Activated CD4-positive, alpha-beta T cell treated with anti-CD3 and anti-CD28 coated beads for 24 hours (primary cell): ENCODE measurements around the gene ETV3L.
"Not testable (repeated sequence)": the region's sequence is repeated elsewhere in the genome, so short reads cannot be mapped to it uniquely, and the experiment has no call there.

Experiments used
- DNase-seq, 2 donors: peaks; one replicate each; pipeline ENCODE4 v3.0.0-alpha.2; 2020; ENCODE audit warnings: low read depth in 2 of 2

Gene ETV3L

GRCh38 chr1:157105298-157105987, 5.8 kb upstream of the ETV3L start:
- DNase-seq = no peak

GRCh38 chr1:157104598-157105293, 5.1 kb upstream of the ETV3L start:
- DNase-seq = no peak

- DNase-seq = no peak
These were observed 3.7 kb upstream of the ETV3L start for GRCh38 chr1:157103268-157103667.

GRCh38 chr1:157101149-157101548, 1.5 kb upstream of the ETV3L start:
- DNase-seq = no peak

- not testable (repeated sequence) for DNase-seq
These were observed 498 bp downstream of the ETV3L start for GRCh38 chr1:157098987-157099632.

GRCh38 chr1:157098519-157098918, 1.1 kb downstream of the ETV3L start:
- no peak for DNase-seq

GRCh38 chr1:157097692-157098091, 1.9 kb downstream of the ETV3L start:
- DNase-seq = no peak

- DNase-seq = no peak
These were observed 2.7 kb downstream of the ETV3L start for GRCh38 chr1:157096881-157097280.

GRCh38 chr1:157095551-157095950, 4.1 kb downstream of the ETV3L start:
- no peak for DNase-seq

- DNase-seq = no peak
These were observed 4.5 kb downstream of the ETV3L start for GRCh38 chr1:157095091-157095490.

- no peak for DNase-seq
These were observed 6.8 kb downstream of the ETV3L start for GRCh38 chr1:157092831-157093230.

GRCh38 chr1:157091668-157092273, 7.8 kb downstream of the ETV3L start:
- no peak for DNase-seq

- no peak for DNase-seq
These were observed 8.4 kb downstream of the ETV3L start for GRCh38 chr1:157091186-157091585.

- DNase-seq = no peak
These were observed 8.8 kb downstream of the ETV3L start for GRCh38 chr1:157090771-157091170.

GRCh38 chr1:157090196-157090647, 9.4 kb downstream of the ETV3L start:
- DNase-seq = peak; percentile 85 to 89

GRCh38 chr1:157089789-157090188, 9.8 kb downstream of the ETV3L start:
- DNase-seq = no peak

GRCh38 chr1:157088607-157089006, 11.0 kb downstream of the ETV3L start:
- no peak for DNase-seq

- DNase-seq = no peak
These were observed 12.6 kb downstream of the ETV3L start for GRCh38 chr1:157087030-157087429.

- DNase-seq = no peak
These were observed 13.3 kb downstream of the ETV3L start for GRCh38 chr1:157086299-157086698.

GRCh38 chr1:157085421-157085820, 14.2 kb downstream of the ETV3L start:
- DNase-seq = no peak

- no peak for DNase-seq
These were observed 14.9 kb downstream of the ETV3L start for GRCh38 chr1:157084720-157085119.

- no peak for DNase-seq
These were observed 17.9 kb downstream of the ETV3L start for GRCh38 chr1:157081707-157082106.
